CD4-positive, alpha-beta T cell (primary cell): ENCODE data around the gene CADM1. TPM values are rescaled to one million over a fixed set of nuclear protein-coding genes. Genes with fewer than 3 reads are reported as not detected.

Experiments used
- ATAC-seq: fragments of 200-7000 bp; cut with Tn5 transposase; one replicate; pipeline ENCODE4 v1.10.0; 2022; ENCODE audit warnings: mild to moderate bottlenecking; ENCODE audit not compliant: poor library complexity
- CTCF ChIA-PET: fragments of 350-600 bp; sonication (Branson Sonifier 250); formaldehyde crosslinking; loops from one replicate; lab custom pipeline; 2021; ENCODE audit warnings: antibody characterized with exemption, inconsistent platforms; lab: Charles Lee
- POLR2A ChIA-PET: fragments of 350-600 bp; sonication (Branson Sonifier 250); formaldehyde crosslinking; loops from one replicate; lab custom pipeline; 2021; ENCODE audit warnings: antibody characterized with exemption, inconsistent platforms; lab: Charles Lee
- DNase-seq, 14 experiments: peaks; one replicate each; pipeline ENCODE4 v3.0.0-alpha.2; 2013 to 2020; ENCODE audit warnings: mixed read lengths in 2 of 14
- H3K27ac ChIP-seq, 2 donors: one replicate each; pipeline versions ENCODE4 v1.5.1 to v1.7.0; 2013; ENCODE audit warnings: low read length in 2 of 2, low read depth in 1 of 2, mild to moderate bottlenecking in 1 of 2
- H3K27me3 ChIP-seq, 2 experiments: 1 replicate in 1 of 2; 2 replicates in 1 of 2; pipeline versions ENCODE4 v1.6.1 to v1.7.0; 2013; ENCODE audit warnings: low read length in 2 of 2, control low read depth in 1 of 2, mild to moderate bottlenecking in 1 of 2, moderate library complexity in 1 of 2; ENCODE audit not compliant: insufficient read depth in 2 of 2, control insufficient read depth in 1 of 2
- H3K36me3 ChIP-seq: one replicate; pipeline ENCODE4 v1.6.1; 2013; ENCODE audit warnings: low read length, control low read depth; ENCODE audit not compliant: insufficient read depth
- H3K4me1 ChIP-seq: one replicate; pipeline ENCODE4 v1.6.1; 2013; ENCODE audit warnings: low read length, control low read depth; ENCODE audit not compliant: insufficient read depth
- H3K4me3 ChIP-seq: one replicate; pipeline ENCODE4 v1.5.1; 2013; ENCODE audit warnings: mild to moderate bottlenecking, low read length, moderate library complexity
- H3K9me3 ChIP-seq, 2 experiments: 1 replicate in 1 of 2; 2 replicates in 1 of 2; pipeline versions ENCODE4 v1.6.1 to v1.7.0; 2013; ENCODE audit warnings: low read length in 2 of 2, mild to moderate bottlenecking in 2 of 2, control low read depth in 1 of 2, moderate library complexity in 1 of 2; ENCODE audit not compliant: control insufficient read depth in 1 of 2, insufficient read depth in 1 of 2
- H3K27ac Mint-ChIP-seq: one replicate; pipeline ENCODE4 v1.8.0; 2020; ENCODE audit warnings: mixed read lengths
- H3K27me3 Mint-ChIP-seq: one replicate; pipeline ENCODE4 v1.8.0; 2021; ENCODE audit warnings: mixed read lengths
- H3K36me3 Mint-ChIP-seq: one replicate; pipeline ENCODE4 v1.8.0; 2021; ENCODE audit warnings: low read depth, mixed read lengths
- H3K4me1 Mint-ChIP-seq: one replicate; pipeline ENCODE4 v1.8.0; 2021; ENCODE audit warnings: low read depth, mixed read lengths
- H3K4me3 Mint-ChIP-seq: one replicate; pipeline ENCODE4 v1.8.0; 2020; ENCODE audit warnings: mild to moderate bottlenecking, mixed read lengths
- H3K9me3 Mint-ChIP-seq: one replicate; pipeline ENCODE4 v1.8.0; 2020; ENCODE audit warnings: mixed read lengths
- CTCF ChIP-seq: fragments of 200-600 bp; IDR thresholded peaks from one replicate; pipeline ENCODE4 v1.8.0; 2022; ENCODE audit warnings: antibody characterized with exemption, mild to moderate bottlenecking
- intact Hi-C, 2 experiments: fragments of 100-400 bp; cut with DNase I in 1 of 2; cut with micrococcal nuclease in 1 of 2; formaldehyde crosslinking; loops; one replicate each; pipeline versions ENCODE4 v1.15.1 to v1.9.0; 2023 to 2025; cut with DNase I, micrococcal nuclease
- total RNA-seq, 174 experiments: library from RNA in 2 of 174; stranded (reverse) in 2 of 174; gene quantifications; one replicate each; pipeline ENCODE4 v1.2.3 and lab custom pipeline; 2021 to 2026

The CADM1 gene
- total RNA-seq, 2 experiments from 2014 or later, result 1.1 to 1.4 TPM

GRCh38 chr11:115462004-115462541 lies 42.1 kb downstream of the CADM1 start:
- H3K27me3 ChIP-seq, result no peaks in the 10 kb centered on the region
- Mint-ChIP-seq H3K36me3 (no peaks in the 10 kb centered on the region), H3K9me3 (no peaks in the 10 kb centered on the region), H3K27ac (no peak overlapping the region), H3K27me3 (peaks cover 6% of the 10 kb centered on the region), H3K4me1 (no peaks in the 10 kb centered on the region), H3K4me3 (no peak overlapping the region)
- DNase-seq (no peak), ATAC-seq (no peak)
- ChIA-PET POLR2A (no interaction called here), CTCF (no interaction called here)
- H3K4me1 ChIP-seq, result no peaks in the 10 kb centered on the region
- no peak overlapping the region for H3K27ac ChIP-seq
- no peak for TF ChIP-seq CTCF
- no peaks in the 10 kb centered on the region for H3K9me3 ChIP-seq
- H3K36me3 ChIP-seq, result no peaks in the 10 kb centered on the region
- intact Hi-C loops, result no loop called here
- H3K4me3 ChIP-seq, result no peak overlapping the region

- peaks cover 10% of the 10 kb centered on the region for H3K27me3 Mint-ChIP-seq
- Histone ChIP-seq H3K36me3 (no peaks in the 10 kb centered on the region), H3K9me3 (no peaks in the 10 kb centered on the region), H3K27me3 (no peaks in the 10 kb centered on the region), H3K4me1 (no peaks in the 10 kb centered on the region), H3K4me3 (no peak overlapping the region), H3K27ac (no peak overlapping the region)
- no peak for ATAC-seq
- intact Hi-C loops, result no loop called here
- H3K9me3 Mint-ChIP-seq, result no peaks in the 10 kb centered on the region
- POLR2A ChIA-PET, result no interaction called here
- CTCF ChIA-PET, result no interaction called here
- H3K27ac Mint-ChIP-seq, result no peak overlapping the region
- H3K4me1 Mint-ChIP-seq, result no peaks in the 10 kb centered on the region
- H3K36me3 Mint-ChIP-seq, result no peaks in the 10 kb centered on the region
- H3K4me3 Mint-ChIP-seq, result no peak overlapping the region
- no peak for DNase-seq
- TF ChIP-seq CTCF, result no peak
These were observed 43.7 kb downstream of the CADM1 start for GRCh38 chr11:115460512-115460911.

- peaks cover 10% of the 10 kb centered on the region for H3K27me3 Mint-ChIP-seq
- no peaks in the 10 kb centered on the region for H3K36me3 Mint-ChIP-seq
- Histone ChIP-seq H3K27me3 (no peaks in the 10 kb centered on the region), H3K36me3 (no peaks in the 10 kb centered on the region), H3K27ac (no peak overlapping the region), H3K9me3 (no peaks in the 10 kb centered on the region), H3K4me1 (no peaks in the 10 kb centered on the region), H3K4me3 (no peak overlapping the region)
- no peak for ATAC-seq
- DNase-seq, result no peak
- intact Hi-C loops, result no loop called here
- ChIA-PET CTCF (no interaction called here), POLR2A (no interaction called here)
- no peak overlapping the region for H3K4me3 Mint-ChIP-seq
- H3K27ac Mint-ChIP-seq, result no peak overlapping the region
- H3K4me1 Mint-ChIP-seq, result no peaks in the 10 kb centered on the region
- no peak for TF ChIP-seq CTCF
- no peaks in the 10 kb centered on the region for H3K9me3 Mint-ChIP-seq
These were observed 44.7 kb downstream of the CADM1 start for GRCh38 chr11:115459563-115459962.
